ENCODE results near the gene NFATC2.
"Not testable (repeated sequence)": the region's sequence is repeated elsewhere in the genome, so short reads cannot be mapped to it uniquely, and the experiment has no call there.

NFATC2 gene

DNA sequence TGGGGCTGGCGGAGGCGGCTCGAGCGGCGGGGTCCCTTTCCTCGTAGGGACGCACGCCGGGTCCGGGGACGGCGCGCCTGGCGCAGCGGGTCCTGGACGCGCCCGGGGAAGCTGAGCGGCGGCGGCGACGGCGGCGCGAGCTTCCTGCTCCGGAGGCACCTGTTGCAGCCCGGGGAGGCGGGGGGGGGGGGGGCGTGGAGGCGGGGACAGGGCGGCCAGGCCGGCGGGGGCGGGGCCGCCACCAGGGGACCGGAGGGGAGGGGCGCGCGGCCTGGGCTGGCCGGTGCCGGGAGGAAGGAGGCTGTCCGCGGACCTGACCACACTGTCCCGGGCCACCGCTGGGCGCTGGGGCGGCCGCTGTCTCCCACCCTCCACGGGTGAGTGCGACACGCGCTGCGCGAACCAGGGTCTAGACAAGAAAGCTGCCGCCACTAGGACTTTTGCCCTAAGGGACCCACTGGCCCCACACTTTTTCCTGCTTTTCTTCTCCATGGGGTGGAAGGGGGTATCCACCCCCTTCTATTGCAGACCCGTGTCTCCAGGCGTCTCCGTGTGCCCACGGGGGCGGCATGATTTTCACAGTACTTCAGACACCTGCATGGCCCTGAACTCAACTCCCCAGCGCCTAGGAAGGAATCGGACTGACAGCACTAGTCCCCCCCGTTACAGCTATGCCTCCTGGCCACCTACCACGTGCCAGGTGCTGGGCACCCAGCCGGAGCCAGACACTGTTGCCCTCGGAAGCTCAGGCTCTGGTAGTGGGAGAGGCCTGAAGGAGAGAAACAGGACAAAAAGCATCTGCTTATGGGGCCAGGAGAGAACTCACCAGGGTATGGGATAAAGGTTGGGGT lies at the start of gene NFATC2:
NFATC2 (minus strand) TSS at position 149 of the 851 bp plus-strand sequence. CDS start 220 bp downstream, outside the sequence.
- DNase-seq: peak; percentile 53

DNA sequence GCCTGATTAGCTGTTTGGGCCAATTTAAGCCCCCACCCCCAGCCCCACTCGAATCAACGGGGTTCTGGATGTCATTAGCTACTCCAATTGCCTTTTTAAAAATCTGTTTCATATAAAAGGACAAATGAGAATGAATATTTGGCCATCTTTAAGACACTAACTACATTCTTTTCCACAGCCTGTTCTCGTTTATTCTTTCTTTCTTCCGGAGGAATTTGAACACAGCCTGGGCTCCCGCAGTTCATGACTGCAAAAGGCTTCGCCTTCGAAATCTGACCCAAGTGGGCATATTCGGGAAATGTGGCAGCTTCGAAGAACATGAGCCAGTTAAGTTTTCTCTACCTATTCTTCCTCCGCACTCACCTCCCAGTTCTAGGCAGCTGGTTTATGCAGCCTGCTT lies 49.4 kb upstream of the NFATC2 start:
- DNase-seq: no peak

DNA sequence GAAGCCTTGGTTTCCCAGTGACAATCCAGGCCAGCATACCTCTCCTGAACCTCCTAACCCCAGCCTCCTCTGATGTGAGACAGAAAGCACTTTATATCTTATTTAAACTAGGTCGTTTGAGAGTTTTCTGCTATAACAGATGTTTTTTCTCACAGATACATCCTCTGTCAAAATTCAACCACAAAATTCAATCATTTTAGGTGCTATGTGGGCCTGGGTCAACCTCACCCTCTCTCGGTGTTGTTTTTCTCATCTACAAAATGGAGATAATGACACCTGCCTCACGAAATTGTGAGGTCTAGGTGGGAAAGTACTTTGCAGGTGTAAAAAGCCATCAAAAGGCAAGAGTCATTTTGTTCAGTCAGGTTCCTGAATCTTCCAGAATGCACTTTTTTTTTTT lies 46.2 kb upstream of the NFATC2 start:
- DNase-seq: no peak

DNA sequence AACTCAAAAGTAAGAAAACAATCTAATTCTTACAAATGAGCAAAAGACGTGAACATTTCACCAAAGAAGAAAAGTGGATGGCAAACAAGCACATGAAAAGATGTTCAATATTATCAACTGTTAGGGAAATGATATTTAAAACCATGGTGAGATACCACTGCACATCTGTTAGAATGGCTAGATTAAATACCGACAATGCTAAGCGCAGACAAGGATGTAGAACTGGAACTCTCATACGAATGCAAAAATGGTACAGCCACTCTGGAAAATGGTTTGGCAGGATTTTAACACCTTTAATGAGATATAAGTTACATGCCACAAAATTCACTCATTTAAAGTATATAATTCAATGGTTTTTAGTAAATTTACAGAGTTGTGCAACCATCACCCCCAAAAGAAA lies 44.6 kb upstream of the NFATC2 start:
- no peak for DNase-seq

DNA sequence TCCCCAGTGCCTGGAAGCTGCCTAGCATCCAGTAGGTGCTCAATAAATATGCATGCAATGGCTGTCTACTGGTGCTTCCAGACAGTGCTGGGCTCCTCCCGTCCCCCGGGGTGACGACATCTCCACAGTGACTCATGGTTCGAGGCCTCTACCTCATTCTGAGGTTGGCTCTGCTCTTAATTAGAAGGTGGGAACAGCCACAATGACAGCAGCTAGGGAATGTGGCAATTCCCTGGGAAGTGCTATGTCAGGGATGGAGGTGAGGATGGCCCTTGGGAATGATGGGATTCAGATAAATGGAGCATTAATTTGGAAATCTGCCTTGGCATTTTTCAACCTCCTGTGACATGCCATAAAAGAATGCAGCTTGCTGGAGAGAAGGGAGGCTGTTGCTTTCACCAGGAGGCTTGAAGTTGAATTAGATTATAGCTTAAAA lies 43.5 kb upstream of the NFATC2 start:
- DNase-seq: no peak

DNA sequence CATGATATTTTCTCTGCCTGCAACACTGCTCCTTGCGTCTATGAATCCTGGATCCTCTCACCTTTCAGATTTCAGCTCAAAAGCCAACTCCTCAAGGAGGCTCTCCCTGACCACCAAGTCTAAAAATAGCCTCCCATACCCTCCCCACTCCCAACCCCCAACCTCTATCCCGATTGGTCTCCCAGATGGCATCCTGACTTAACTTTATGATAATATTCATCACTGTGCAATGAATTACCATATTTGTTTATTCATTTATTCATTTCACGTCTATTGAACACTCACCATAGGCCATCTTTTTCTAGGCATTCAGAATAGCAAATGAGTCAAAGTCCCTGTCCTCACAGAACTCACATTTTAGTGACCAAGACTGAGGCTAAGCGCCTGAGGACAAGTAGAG lies 42.6 kb upstream of the NFATC2 start:
- no peak for DNase-seq

DNA sequence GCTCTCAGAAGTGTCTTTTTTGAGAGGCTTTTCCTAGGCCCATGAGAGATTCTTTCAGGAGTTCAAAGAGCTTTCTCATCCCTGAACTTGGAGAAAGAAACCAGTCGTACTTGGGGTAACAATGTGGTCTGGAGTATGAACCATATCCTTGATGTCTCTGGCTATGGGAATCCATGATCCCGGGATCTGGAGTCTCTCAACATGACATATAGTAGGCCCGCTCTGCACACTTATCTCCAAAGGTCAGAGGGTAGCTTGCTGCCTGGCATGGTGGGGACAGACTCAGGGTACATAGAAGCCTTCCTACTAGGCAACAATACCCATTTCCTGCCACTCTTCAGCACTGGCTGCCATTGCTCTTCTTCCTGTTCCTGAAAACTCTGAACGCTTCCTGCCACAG lies 42.2 kb upstream of the NFATC2 start:
- DNase-seq: no peak

DNA sequence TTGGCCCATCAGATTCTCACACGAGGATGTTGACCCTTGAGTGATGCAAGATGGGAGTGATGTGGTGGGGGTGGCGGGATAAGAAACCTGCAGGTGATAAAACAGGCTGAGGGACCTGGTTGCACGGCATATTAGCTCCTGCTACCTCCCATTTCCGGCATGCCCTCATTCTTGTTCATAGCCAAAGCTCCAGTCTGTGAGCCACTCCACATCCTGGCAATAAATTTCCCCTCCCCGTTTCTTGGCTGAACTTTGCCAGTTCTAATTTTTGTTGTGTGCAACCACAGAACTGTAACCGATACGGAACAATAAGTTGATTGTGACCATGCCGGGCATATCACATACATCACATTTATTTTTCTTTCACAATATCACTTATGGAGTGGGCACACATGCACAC lies 41.6 kb upstream of the NFATC2 start:
- no peak for DNase-seq

DNA sequence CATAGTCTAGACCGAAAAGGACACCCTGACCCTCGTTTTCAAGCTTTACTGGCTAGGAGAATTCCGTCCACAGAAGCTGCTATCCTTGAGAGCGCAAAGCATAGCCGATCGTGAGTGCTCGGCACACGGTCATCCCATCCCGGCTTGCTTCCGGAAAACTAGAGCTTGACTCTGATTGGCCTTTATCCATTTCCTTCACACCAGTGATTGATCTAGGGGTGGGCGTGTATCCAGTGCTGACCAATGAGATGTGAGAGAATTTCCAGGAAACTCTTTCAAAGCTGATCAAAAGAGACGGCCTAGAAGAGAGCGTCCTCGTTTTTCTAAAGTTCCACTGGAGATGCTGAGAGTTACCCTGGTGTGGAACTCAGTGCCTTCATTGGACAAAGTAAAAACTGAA lies 41.0 kb upstream of the NFATC2 start:
- no peak for DNase-seq

DNA sequence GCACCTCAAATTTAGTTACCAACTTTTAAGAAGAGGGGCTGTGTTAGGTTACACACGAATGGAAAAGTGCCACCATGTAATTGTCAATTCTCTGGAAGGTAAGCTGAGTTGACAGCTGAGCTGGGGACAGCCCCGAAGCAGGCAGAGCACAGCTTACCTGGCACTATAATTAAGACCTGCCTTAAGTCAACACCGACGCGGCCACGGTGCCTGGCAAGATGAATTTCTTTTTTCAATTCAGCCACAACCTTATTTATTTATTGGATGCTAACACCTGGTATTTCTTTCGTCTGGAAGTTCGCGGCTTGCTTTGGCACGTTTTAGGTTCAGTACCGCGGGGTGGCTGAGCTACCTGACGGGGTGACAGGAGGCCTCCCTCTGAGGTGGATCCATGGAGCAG lies 40.6 kb upstream of the NFATC2 start:
- DNase-seq: no peak

DNA sequence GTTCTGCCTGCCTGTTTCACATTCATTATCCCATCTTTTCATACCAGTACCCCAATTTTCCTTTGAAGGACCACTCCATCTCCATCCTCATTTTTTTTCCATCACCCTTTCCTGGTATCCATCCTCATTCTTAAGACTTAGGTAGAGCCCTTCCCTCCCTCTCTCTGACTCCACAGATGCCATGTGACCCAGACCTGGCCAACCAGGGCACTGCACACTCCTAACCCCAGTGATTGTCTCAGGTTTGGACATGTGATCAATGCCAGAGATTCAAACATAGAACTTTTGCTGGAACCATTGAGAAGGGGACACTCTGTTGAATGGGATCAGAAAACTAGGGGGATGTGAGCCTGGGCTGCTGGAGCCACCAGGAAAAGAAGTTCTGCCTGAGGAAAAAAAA lies 39.1 kb upstream of the NFATC2 start:
- DNase-seq: no peak

DNA sequence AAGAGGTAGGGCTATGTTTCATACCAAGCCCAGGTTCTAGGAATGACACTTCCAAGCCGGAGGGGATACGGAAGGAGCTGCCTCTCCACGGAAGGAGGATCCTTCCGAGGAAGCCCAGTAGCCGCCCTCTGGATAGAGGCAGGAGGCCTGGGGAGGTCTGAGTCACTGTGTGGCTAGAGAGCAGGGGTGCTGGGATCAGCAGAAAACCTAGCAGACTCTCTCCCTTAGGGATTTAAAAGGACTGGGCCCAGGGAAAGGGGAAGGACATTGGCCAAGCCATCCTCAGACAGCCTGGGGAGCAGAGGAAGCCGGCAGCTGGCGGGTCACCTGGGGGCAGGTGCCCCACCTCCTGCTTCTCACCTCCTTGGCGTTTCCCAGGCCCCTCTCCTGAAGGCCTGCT lies 36.6 kb upstream of the NFATC2 start:
- no peak for DNase-seq

DNA sequence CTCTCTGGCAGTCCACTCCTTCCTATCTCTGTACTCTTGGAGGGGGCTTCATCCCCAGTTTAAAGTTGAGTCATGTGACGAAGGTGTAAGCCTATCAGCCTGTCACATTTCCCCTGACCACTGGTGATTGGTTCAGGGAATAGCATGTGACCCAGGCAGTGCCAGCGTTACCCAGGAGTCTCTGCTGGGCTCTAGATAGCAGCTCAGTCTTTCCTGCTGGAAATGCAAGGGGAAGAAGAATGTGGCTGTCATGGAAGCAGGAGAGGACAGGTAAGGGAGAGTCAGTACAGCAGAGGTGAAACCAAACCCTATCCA lies 35.6 kb upstream of the NFATC2 start:
- DNase-seq: no peak

DNA sequence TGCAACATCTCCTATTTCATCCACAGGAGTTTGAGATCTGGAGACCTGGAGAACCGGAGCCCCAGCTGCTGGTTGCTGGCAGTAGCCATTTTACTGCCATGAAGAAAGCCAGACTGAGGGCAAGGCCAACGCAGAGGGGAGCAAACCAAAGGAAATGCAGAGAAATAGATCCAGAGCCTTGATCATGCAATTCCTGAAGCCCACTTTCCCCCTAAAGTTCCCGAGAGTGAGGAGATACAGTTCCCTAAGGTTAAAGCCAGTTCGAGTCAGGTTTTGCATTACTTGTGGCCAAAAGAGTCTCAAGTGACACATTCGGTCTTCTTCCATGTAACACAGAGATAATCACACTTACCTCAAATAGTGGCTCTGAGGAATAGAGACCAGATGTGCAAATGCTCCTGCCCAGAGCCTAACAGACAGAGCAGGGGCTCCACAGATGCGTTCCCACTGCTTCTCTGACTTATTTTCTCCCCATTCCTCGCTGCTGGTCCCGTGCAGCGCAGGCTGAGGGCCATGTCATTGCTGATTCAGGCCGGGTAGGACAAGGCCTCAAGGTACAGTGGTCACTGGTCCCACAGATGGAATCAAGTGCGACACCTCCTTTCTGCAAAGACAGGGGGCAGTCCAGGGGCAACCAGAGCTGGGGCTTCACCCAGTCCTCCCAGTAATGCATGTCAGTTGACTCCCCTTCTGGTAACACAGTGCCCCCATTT lies 35.1 kb upstream of the NFATC2 start:
- DNase-seq: no peak

DNA sequence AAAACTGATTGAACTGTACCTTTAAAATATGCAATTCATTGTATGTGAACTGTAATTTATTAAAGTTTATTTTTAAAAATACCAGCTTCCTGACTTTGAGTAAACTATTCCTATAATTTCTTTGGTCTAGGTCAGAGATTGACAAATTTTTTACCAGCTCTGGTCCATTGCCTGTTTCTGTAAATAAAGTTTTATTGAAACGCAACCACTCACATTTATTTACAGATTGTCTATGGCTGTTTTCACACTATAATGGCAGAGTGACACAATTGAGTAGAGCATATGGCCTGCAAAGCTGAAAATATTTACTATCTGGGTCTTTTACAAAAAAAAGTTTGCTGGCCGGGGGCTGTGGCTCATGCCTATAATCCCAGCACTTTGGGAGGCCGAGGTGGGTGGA lies 33.0 kb upstream of the NFATC2 start:
- DNase-seq: no peak

DNA sequence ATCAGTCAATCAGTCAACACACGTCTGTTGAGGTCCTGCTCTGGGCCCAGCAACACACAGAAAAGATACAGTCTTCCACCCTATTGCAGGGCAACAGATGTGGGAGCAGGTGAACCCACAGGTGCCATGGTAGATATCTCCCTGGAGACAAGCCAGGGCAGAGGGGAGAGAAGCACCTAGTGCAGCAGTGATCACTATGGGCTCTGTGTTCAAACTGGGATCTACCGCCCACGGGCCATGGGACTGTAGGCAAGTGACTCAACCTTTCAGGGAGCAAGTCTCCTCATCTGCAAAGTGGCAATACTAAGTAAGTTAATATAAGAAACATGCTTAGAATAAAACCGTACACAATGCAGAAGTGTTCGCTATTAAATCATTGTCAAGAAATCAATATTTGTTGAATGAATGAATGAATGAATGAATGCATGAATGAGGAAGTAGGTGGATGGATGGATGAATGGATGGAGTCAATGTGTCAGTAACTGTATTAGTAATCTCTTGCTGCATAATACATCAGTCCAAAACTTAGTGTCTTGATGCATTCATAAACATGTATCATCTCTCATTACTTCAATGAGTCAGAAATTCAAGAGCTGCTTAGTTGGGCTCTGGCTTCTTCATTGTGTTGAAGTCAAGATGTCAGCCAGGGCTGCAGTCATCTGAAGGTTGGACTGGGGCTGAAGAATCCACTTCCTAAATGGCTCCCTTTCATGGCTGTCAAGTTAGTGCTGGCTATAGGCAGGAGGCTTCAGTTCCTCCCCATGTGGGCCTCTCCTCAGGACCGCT lies 31.9 kb upstream of the NFATC2 start:
- DNase-seq: no peak

DNA sequence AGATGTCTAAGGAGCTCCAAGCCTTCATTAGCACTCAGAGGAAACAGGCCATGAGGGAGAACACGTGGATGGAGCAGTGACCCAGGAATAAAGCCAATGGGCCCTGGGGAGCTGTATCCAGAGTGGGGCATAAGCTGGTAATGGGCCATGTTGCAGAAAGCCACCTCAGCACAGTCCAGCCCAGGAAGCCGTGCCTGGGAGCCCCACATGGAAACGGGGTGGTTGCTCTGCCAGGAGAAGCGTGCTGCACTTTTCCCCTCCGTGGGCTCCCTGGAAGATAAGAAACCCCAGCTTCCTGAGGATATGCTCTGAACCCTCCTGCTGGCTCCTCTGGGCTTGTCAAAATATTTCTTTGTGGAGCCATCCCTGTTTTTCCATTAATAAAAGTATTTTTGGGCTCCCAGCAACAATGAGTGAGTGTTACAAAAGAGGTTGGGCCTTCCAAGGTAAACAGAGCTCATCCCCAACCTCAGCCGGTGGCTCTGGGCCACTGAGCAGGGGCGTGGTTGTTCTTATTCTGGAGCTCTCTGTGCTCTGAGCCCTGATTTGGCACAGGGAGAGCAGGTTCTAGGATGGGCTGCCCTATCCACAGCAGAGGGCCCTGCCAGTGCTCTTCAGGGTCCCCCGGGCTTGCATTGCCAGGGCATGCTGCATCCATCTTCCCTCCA lies 31.2 kb upstream of the NFATC2 start:
- no peak for DNase-seq

DNA sequence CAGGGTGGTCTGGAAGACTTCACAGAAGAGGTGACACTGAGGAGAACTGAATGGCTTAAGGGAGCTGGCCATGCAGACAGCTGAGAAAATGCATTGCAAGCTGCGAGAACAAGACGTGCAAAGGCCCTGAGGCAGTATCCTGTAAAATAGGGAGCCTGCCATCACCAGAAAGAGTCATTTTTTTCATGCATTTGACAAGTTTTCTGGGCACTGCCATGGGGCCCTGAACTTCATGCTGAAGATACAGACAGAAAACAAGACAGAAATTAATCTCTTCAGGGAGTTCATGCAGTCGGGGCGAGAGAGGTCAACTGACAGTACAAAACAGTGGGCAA lies 28.9 kb upstream of the NFATC2 start:
- no peak for DNase-seq

DNA sequence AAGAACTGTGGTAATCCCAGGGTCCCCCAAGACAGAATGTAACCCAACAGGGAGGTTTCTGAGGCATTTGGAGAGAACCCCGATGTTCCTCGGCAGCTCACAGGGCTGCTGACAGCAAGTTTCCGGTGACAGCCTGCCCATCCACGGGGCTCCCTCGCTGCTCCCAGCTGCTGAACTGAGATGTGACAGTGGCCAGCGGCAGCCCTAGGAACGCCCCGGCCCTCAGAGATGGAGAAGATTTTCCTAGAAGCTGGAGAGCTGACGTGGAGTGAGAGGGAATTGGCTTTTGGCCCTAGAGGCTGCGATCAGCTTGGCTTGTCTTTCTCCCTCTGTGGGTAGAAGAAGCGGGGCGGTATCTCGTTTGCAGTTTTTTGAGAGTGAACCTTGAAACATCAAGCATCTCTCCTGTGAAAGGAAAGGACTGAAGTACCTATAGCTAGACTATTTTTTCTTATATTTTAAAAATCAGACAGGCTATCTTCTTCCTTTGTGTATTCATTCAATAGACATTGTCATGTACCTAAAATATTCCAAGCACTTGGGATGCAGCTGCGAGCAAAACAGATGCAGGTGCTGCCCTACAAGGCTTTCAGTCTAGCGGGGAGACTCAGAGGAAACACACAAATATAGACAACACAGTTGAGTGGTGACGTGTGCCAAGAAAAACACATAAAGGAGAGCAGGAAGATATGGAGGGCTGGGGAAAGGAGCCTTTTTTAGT lies 28.4 kb upstream of the NFATC2 start:
- no peak for DNase-seq

DNA sequence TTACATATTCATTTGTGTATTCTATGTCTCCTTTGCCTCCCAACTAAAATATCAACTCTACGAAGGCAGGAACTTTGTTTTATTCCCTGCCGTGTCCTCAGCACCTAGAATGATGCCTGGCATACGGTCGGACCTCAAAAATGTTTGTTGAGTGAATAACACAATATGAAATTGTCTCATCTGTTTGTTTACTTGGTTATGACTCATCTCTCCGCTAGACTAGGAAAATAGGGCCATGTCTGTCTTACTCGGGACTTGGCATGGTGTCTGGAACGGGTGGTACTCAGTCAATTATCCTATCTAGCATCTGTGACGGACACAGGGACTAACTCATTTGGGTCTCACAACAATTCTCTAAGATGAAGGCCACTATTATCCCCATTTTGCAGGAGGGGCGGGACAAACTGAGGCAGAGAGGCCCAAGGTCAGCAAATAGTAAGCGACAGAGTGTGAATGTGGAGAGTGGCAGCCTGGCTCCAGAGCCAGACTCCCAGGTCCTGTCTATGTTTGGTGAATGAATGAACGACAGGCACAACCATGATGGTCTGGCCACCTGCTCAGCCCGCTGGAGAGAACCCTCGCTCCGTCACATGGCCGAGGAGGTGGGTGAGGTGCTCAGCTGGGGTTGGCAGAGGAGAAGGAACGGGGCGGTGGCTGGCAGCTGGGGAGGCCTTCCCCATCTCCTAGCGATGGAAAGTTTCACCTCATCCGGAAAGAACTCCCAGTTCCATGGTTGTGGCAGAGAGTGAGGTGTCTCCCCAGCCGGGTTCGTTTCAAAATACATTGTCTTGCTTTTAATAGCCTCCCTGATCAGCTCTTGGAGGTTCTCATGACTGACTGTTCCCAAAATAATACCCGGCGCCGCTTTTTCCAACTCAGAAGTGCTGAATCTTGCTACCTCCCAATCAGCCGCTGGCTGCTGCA lies 27.6 kb upstream of the NFATC2 start:
- DNase-seq: no peak

DNA sequence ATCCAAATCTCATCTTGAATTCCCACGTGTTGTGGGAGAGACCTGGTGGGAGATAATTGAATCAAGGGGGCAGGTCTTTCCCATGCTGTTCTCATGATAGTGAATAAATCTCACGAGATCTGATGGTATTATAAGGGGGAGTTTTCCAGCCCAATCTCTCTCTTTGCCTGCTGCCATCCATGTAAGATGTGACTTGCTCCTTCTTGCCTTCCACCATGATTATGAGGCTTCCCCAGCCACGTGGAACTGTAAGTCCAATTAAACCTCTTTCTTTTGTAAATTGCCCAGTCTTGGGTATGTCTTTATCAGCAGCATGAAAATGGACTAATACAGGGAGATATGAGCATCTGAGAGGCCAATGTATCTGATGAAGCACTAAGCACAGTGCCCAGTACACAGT lies 26.0 kb upstream of the NFATC2 start:
- not testable (repeated sequence) for DNase-seq

DNA sequence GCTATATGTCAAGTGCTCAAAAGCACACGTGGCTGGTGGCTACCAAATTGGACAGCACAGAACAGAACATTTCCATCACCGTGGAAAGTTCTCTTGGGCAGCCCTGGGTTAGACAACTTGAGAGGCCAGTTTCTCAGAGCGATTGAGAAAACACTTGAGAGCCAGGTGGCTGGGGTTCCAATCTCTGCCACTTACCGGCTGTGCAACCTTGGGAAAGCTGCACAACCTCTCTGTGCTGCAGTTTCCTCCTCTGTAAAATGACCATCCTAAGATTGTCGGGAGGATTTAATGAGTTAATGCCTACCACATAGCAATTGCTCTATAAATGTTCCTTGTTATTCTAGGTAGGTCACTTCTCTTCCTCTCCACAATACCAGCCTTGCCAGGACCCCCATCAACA lies 25.1 kb upstream of the NFATC2 start:
- DNase-seq: no peak
